AG04450 (cell line): ENCODE data around the gene CARMIL1. TPM values are rescaled to one million over a fixed set of nuclear protein-coding genes. Genes with fewer than 3 reads are reported as not detected.
A peak's percentile ranks its signal among the peaks of the same experiment; 100 is the strongest.

Source experiments
- CTCF ChIA-PET: fragments of 300-600, 350-600 bp; formaldehyde crosslinking; extraction: SDS; loops from one replicate; lab custom pipeline; 2022; ENCODE audit warnings: antibody characterized with exemption, inconsistent platforms; lab: Charles Lee
- POLR2A ChIA-PET: fragments of 350-600 bp; formaldehyde crosslinking; extraction: SDS; loops from one replicate; lab custom pipeline; 2021; ENCODE audit warnings: antibody characterized with exemption, inconsistent platforms; lab: Yijun Ruan, JAX
- DNase-seq: peaks from one replicate; pipeline ENCODE4 v3.0.0-alpha.2; 2011; ENCODE audit warnings: low read depth, low spot score
- H3K27ac ChIP-seq: one replicate; pipeline ENCODE4 v1.5.1; 2012; ENCODE audit warnings: low read depth, low read length, control low read depth
- H3K27me3 ChIP-seq: one replicate; pipeline ENCODE4 v1.6.0; 2012; ENCODE audit warnings: low read length; ENCODE audit not compliant: control insufficient read depth, insufficient read depth
- H3K4me3 ChIP-seq: 2 replicates; pipeline ENCODE4 v1.5.1; 2011; ENCODE audit warnings: mild to moderate bottlenecking, low read depth, low read length, control low read depth
- H3K9me3 ChIP-seq: 2 replicates; pipeline ENCODE4 v1.5.1; 2012; ENCODE audit warnings: low read length; ENCODE audit not compliant: control insufficient read depth, insufficient read depth
- polyA plus RNA-seq: library from polyadenylated mRNA; depleted of rRNA; stranded (reverse); fragments of >200 nt; gene quantifications from 2 replicates; pipeline ENCODE4 v1.2.3, GENCODE V29; 2011
- TF ChIP-seq, protein P1 (sequence below): IDR thresholded peaks from 2 replicates; pipeline ENCODE4 v1.5.1; 2011; ENCODE audit warnings: low read depth, low read length, control low read depth, inconsistent platforms

Gene CARMIL1
- polyA plus RNA-seq, 1 experiment: 0.55 TPM

GRCh38 chr6:25301362-25301761, 22.2 kb downstream of the CARMIL1 start:
- H3K27me3 ChIP-seq: no peaks in the 10 kb centered on the region
- H3K27ac ChIP-seq: no peak overlapping the region
- ChIA-PET POLR2A (no interaction called here), CTCF (interaction anchor here (1.9 kb wide), 1 partner anchor 189 kb away, joined by 6 read pairs; no protein-coding TSS in a partner anchor)
- no peaks in the 10 kb centered on the region for H3K9me3 ChIP-seq
- no peak overlapping the region for H3K4me3 ChIP-seq
- TF ChIP-seq, protein P1, sequence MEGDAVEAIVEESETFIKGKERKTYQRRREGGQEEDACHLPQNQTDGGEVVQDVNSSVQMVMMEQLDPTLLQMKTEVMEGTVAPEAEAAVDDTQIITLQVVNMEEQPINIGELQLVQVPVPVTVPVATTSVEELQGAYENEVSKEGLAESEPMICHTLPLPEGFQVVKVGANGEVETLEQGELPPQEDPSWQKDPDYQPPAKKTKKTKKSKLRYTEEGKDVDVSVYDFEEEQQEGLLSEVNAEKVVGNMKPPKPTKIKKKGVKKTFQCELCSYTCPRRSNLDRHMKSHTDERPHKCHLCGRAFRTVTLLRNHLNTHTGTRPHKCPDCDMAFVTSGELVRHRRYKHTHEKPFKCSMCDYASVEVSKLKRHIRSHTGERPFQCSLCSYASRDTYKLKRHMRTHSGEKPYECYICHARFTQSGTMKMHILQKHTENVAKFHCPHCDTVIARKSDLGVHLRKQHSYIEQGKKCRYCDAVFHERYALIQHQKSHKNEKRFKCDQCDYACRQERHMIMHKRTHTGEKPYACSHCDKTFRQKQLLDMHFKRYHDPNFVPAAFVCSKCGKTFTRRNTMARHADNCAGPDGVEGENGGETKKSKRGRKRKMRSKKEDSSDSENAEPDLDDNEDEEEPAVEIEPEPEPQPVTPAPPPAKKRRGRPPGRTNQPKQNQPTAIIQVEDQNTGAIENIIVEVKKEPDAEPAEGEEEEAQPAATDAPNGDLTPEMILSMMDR: no peak
- no peak for DNase-seq

DNA sequence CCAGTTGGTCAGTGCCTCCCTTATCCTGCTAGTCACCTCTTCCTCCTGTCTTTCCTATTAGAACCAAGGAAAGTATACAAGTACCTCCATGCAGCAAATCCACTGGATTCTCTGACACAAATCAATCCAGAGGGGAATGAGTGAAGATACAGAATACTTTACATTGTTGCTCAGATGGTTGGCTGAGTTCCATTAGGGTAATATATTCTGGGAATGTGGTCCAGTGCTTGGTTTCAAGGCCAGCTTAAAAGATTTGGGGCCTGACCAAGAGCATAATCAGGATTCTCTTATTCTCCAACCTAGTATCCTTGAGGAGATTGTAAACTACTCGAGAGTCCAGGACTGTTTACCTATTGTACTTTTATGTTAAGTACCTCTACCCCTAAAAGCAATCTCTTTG, 23.0 kb downstream of the CARMIL1 start:
- Histone ChIP-seq H3K27ac (peak overlapping the region; percentile 22), H3K27me3 (no peaks in the 10 kb centered on the region), H3K9me3 (no peaks in the 10 kb centered on the region), H3K4me3 (no peak overlapping the region)
- CTCF ChIA-PET: interaction anchor here (1.2 kb wide), 2 partner anchors 24 to 187 kb away, joined by 3 to 4 read pairs; no protein-coding TSS in a partner anchor
- TF ChIP-seq, protein P1: no peak
- no peak for DNase-seq
- POLR2A ChIA-PET: no interaction called here

DNA sequence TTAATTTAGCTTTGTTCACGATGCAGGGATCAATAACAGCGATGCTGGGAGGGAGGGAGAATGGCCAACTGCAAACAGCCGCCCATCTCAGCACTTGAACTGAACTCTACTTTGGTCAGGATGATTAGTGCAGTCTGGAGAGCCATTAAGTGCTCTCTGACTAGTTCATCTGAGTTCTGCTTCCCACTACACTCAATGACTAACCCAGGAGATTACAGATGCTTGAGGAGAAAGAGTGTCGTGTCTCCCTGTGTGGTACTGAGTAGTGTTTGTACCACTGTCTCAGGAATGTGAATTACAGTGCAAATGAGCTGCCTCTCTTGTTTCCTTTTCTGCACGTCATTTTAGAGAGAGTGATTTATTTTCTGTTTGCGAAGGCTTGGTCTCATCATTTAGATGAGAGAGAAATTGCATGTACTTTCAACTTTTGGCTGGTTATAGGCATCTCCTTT, 23.5 kb downstream of the CARMIL1 start:
- no peak overlapping the region for H3K4me3 ChIP-seq
- ChIA-PET POLR2A (no interaction called here), CTCF (interaction anchor here (1.2 kb wide), 2 partner anchors 24 to 187 kb away, joined by 3 to 4 read pairs; no protein-coding TSS in a partner anchor)
- no peak for DNase-seq
- TF ChIP-seq, protein P1: no peak
- peak overlapping the region; percentile 22 for H3K27ac ChIP-seq
- no peaks in the 10 kb centered on the region for H3K27me3 ChIP-seq
- H3K9me3 ChIP-seq: no peaks in the 10 kb centered on the region

- H3K9me3 ChIP-seq: no peaks in the 10 kb centered on the region
- CTCF ChIA-PET: interaction anchor here (0.6 kb wide), 1 partner anchor 23 kb away, joined by 3 read pairs; no protein-coding TSS in a partner anchor
- no peak overlapping the region for H3K27ac ChIP-seq
- no peaks in the 10 kb centered on the region for H3K27me3 ChIP-seq
- DNase-seq: no peak
- H3K4me3 ChIP-seq: no peak overlapping the region
- POLR2A ChIA-PET: no interaction called here
- TF ChIP-seq, protein P1: no peak
Observed at GRCh38 chr6:25303254-25303653, 24.1 kb downstream of the CARMIL1 start.

- no peak overlapping the region for H3K4me3 ChIP-seq
- no peaks in the 10 kb centered on the region for H3K27me3 ChIP-seq
- CTCF ChIA-PET: no interaction called here
- DNase-seq: no peak
- TF ChIP-seq, protein P1: no peak
- H3K27ac ChIP-seq: no peak overlapping the region
- POLR2A ChIA-PET: no interaction called here
- no peaks in the 10 kb centered on the region for H3K9me3 ChIP-seq
Observed at GRCh38 chr6:25306379-25306778, 27.2 kb downstream of the CARMIL1 start.
